Endothelial cell of umbilical vein (primary cell): ENCODE data around the gene ASB2.

Source experiments
- CTCF ChIP-seq, 2 donors: IDR thresholded peaks; 1 replicate in 1 of 2; 2 replicates in 1 of 2; pipeline ENCODE4 v1.5.1; 2011; ENCODE audit warnings: low read length in 2 of 2, mild to moderate bottlenecking in 2 of 2, moderate library complexity in 2 of 2, control low read depth in 1 of 2, inconsistent platforms in 1 of 2, low read depth in 1 of 2; ENCODE audit not compliant: insufficient read depth in 1 of 2; ENCODE audit errors: extremely low read depth in 1 of 2
- EZH2 ChIP-seq: IDR thresholded peaks from 2 replicates; pipeline ENCODE4 v1.6.1; 2012; ENCODE audit warnings: borderline replicate concordance, low read depth, mild to moderate bottlenecking, moderate library complexity, low read length, inconsistent platforms; ENCODE audit not compliant: severe bottlenecking
- FOS ChIP-seq: IDR thresholded peaks from 2 replicates; pipeline ENCODE4 v1.6.1; 2011; ENCODE audit warnings: mild to moderate bottlenecking, low read length, moderate library complexity, borderline replicate concordance; ENCODE audit not compliant: insufficient read depth
- JUN ChIP-seq: IDR thresholded peaks from 2 replicates; pipeline ENCODE4 v1.6.1; 2011; ENCODE audit warnings: borderline replicate concordance, low read depth; ENCODE audit not compliant: insufficient read length, insufficient read depth
- MYC ChIP-seq: IDR thresholded peaks from one replicate; pipeline ENCODE4 v1.6.1; 2011; ENCODE audit warnings: mild to moderate bottlenecking, low read depth, low read length
- POLR2A ChIP-seq: IDR thresholded peaks from 2 replicates; pipeline ENCODE4 v1.6.1; 2012; ENCODE audit warnings: low read depth, mild to moderate bottlenecking, control low read depth, low read length
- POLR2AphosphoS5 ChIP-seq: IDR thresholded peaks from 2 replicates; pipeline ENCODE4 v1.6.1; 2012; ENCODE audit warnings: low read depth, mild to moderate bottlenecking, control low read depth, low read length, moderate library complexity; ENCODE audit not compliant: insufficient read depth
- TF ChIP-seq, protein P1 (sequence below): IDR thresholded peaks from 2 replicates; pipeline ENCODE4 v1.6.1; 2011; ENCODE audit not compliant: insufficient read depth, insufficient read length

GRCh38 chr14:93957751-93958566 is 18.4 kb downstream of the ASB2 start:
- TF ChIP-seq EZH2 (no peak), CTCF (IDR thresholded peaks at IDR 0.05; ENCODE audit: extremely low read depth in 1 of 2, insufficient read depth in 1 of 2, low read depth in 1 of 2, low read length in 2 of 2) (no peak), JUN (no peak), POLR2A (no peak), POLR2AphosphoS5 (no peak), MYC (no peak), FOS (no peak)
- TF ChIP-seq, protein P1, sequence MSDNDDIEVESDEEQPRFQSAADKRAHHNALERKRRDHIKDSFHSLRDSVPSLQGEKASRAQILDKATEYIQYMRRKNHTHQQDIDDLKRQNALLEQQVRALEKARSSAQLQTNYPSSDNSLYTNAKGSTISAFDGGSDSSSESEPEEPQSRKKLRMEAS, result no peak
